ENCODE data around the gene ERBB4.

DNA sequence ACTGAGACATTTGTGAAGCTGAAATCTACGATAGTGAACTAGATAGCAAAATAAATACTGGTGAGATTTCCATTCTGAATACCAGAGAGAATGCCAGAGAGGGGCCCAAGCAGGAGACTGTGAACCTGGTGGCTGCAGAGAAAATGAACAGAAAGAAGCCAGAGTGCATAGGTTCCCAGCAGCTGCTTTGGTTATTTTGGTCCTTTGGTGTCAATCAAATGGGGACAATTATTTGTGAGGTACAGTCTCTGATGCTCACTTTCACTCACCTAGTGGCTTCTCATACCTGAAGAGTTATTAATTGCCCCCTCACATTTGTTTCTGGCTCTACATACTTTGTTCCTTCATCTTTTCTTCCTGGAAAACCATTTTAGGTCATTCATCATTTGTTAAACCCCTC is 1170.1 kb downstream of the ERBB4 start:
- TF ChIP-seq, protein P1, sequence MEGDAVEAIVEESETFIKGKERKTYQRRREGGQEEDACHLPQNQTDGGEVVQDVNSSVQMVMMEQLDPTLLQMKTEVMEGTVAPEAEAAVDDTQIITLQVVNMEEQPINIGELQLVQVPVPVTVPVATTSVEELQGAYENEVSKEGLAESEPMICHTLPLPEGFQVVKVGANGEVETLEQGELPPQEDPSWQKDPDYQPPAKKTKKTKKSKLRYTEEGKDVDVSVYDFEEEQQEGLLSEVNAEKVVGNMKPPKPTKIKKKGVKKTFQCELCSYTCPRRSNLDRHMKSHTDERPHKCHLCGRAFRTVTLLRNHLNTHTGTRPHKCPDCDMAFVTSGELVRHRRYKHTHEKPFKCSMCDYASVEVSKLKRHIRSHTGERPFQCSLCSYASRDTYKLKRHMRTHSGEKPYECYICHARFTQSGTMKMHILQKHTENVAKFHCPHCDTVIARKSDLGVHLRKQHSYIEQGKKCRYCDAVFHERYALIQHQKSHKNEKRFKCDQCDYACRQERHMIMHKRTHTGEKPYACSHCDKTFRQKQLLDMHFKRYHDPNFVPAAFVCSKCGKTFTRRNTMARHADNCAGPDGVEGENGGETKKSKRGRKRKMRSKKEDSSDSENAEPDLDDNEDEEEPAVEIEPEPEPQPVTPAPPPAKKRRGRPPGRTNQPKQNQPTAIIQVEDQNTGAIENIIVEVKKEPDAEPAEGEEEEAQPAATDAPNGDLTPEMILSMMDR (IDR thresholded peaks at IDR 0.05): no peak
- TF ChIP-seq POLR2A (IDR thresholded peaks at IDR 0.05): no peak
